GM21528 (cell line): ENCODE results near the gene ZNF786.
"Not testable (repeated sequence)": the region's sequence is repeated elsewhere in the genome, so short reads cannot be mapped to it uniquely, and the experiment has no call there.

Source experiments
- ATAC-seq: cut with Tn5 transposase; IDR thresholded peaks from one replicate; pipeline ENCODE4 v1.9.1; 2021; ENCODE audit warnings: mild to moderate bottlenecking, moderate library complexity; ENCODE audit not compliant: unreplicated experiment, low FRiP score

ZNF786 gene

GRCh38 chr7:149038641-149039040 is 51.9 kb downstream of the ZNF786 start:
- not testable (repeated sequence) for ATAC-seq

- no peak for ATAC-seq
Observed at GRCh38 chr7:149036676-149037075, 53.8 kb downstream of the ZNF786 start.

GRCh38 chr7:149031353-149031910 is 59.1 kb downstream of the ZNF786 start:
- ATAC-seq, result no peak

- not testable (repeated sequence) for ATAC-seq
Observed at GRCh38 chr7:149030439-149030838, 60.1 kb downstream of the ZNF786 start.

GRCh38 chr7:149028346-149029109 is 62.0 kb downstream of the ZNF786 start, which contains the start of gene PDIA4:
Gene PDIA4, minus strand, starts transcription at chr7:149028505. Its CDS starts 97 bp downstream, at chr7:149028408.
- ATAC-seq, result peak; percentile 88

- ATAC-seq, result no peak
Observed at GRCh38 chr7:149027611-149028345, 62.7 kb downstream of the ZNF786 start.

GRCh38 chr7:149027055-149027454 is 63.5 kb downstream of the ZNF786 start:
- no peak for ATAC-seq

- ATAC-seq, result no peak
Observed at GRCh38 chr7:149023662-149024061, 66.9 kb downstream of the ZNF786 start.

GRCh38 chr7:149022756-149023360 is 67.7 kb downstream of the ZNF786 start:
- no peak for ATAC-seq

- no peak for ATAC-seq
Observed at GRCh38 chr7:149021725-149022062, 68.8 kb downstream of the ZNF786 start.

GRCh38 chr7:149020483-149020882 is 70.0 kb downstream of the ZNF786 start:
- no peak for ATAC-seq
